Ramos (cell line): ENCODE data around the gene RASA3.

Source experiments
- in situ Hi-C: fragments of 300-500 bp; cut with MboI; formaldehyde crosslinking; loops from one replicate; pipeline ENCODE4 v1.14.3; 2022; ENCODE audit warnings: low sequenced_read_pairs; ENCODE audit not compliant: unreplicated experiment

Gene RASA3

GRCh38 chr13:114042066-114042815 is 90.2 kb downstream of the RASA3 start:
- in situ Hi-C loops: no loop called here

GRCh38 chr13:114041493-114041892 is 90.9 kb downstream of the RASA3 start:
- in situ Hi-C loops: no loop called here

GRCh38 chr13:114039471-114040141 is 92.8 kb downstream of the RASA3 start:
- in situ Hi-C loops: no loop called here

GRCh38 chr13:114038900-114039299 is 93.5 kb downstream of the RASA3 start:
- in situ Hi-C loops: no loop called here

- in situ Hi-C loops: no loop called here
Observed at GRCh38 chr13:114038211-114038613, 94.2 kb downstream of the RASA3 start.

GRCh38 chr13:114037674-114038073 is 94.7 kb downstream of the RASA3 start:
- in situ Hi-C loops: no loop called here

GRCh38 chr13:114035583-114036531 is 96.6 kb downstream of the RASA3 start:
- in situ Hi-C loops: no loop called here

GRCh38 chr13:114035186-114035582 is 97.2 kb downstream of the RASA3 start:
- in situ Hi-C loops: no loop called here

- in situ Hi-C loops: no loop called here
Observed at GRCh38 chr13:114034481-114034891, 97.9 kb downstream of the RASA3 start.

- in situ Hi-C loops: no loop called here
Observed at GRCh38 chr13:114033541-114034315, 98.7 kb downstream of the RASA3 start.

GRCh38 chr13:114032126-114032799 is 100.2 kb downstream of the RASA3 start:
- in situ Hi-C loops: no loop called here

GRCh38 chr13:114031631-114032030 is 100.8 kb downstream of the RASA3 start:
- in situ Hi-C loops: no loop called here

- in situ Hi-C loops: no loop called here
Observed at GRCh38 chr13:114030666-114031610, 101.5 kb downstream of the RASA3 start.

GRCh38 chr13:114029866-114030625 is 102.4 kb downstream of the RASA3 start:
- in situ Hi-C loops: no loop called here

GRCh38 chr13:114027826-114028225 is 104.6 kb downstream of the RASA3 start:
- in situ Hi-C loops: no loop called here

- in situ Hi-C loops: no loop called here
Observed at GRCh38 chr13:114027046-114027715, 105.2 kb downstream of the RASA3 start.

- in situ Hi-C loops: no loop called here
Observed at GRCh38 chr13:114026481-114026880, 105.9 kb downstream of the RASA3 start.
